IPS-NIHi11 (cell line): ENCODE measurements around the gene ATP11A.

Experiments
- DNase-seq: peaks from one replicate; pipeline ENCODE4 v3.0.0; 2012; ENCODE audit warnings: mixed read lengths, low spot score

Gene ATP11A

GRCh38 chr13:112689303-112690245, at the start of gene ATP11A:
ATP11A (plus strand) TSS chr13:112690038; CDS start chr13:112690417, 379 bp downstream.
- DNase-seq, result peak; percentile 98

DNA sequence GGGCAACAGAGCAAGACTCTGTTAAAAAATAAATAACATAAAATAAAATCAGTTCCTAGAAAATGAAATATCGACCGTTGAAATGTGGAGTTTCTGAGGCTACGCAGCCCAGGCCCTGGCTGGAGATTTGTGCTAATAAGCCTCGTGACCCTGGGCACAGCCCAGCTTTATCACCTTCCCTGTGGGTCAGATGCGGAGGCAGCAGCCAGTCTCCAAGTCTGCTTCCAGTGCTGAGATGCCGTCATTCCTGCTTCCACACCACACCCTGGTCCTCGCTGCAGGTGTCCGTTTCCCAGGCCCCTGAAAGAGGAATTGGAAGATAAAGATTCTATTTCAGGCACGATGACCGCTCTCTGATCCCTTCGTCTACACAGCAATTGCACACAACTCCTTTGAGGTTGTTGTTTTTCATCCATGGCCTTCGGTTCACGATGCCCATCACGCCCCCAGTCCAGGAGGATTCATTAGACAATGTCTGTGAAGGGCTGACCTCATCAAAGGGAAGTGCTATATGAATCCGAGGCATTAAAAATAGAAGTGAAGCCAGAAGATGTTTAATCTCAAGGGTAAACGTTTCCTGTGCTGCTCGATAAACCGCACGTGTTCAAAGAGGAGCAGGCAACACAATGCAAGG, 48.3 kb upstream of the ATP11A start:
- no peak for DNase-seq

DNA sequence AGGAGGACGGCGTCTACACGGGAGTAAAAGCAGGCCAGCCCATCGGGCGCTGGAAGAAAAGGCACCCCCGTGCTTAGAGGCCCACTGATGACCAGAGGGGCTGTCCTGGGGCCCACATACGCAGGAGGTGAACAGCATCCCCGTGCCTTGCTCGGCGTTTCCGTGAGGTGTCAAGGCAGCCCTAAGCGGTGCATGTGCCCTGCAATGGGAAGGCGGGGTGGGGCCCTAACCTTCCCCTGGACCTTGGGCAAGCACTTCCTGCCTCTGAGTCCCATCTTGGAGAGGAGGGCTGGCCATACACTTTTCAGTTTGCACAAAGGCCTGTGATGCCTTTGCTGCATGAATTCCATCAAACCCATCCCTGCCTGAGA, 47.8 kb upstream of the ATP11A start:
- no peak for DNase-seq

- no peak for DNase-seq
Measured at GRCh38 chr13:112643759-112644459, 45.9 kb upstream of the ATP11A start.

- DNase-seq, result no peak
Measured at GRCh38 chr13:112645327-112645914, 44.4 kb upstream of the ATP11A start.

DNA sequence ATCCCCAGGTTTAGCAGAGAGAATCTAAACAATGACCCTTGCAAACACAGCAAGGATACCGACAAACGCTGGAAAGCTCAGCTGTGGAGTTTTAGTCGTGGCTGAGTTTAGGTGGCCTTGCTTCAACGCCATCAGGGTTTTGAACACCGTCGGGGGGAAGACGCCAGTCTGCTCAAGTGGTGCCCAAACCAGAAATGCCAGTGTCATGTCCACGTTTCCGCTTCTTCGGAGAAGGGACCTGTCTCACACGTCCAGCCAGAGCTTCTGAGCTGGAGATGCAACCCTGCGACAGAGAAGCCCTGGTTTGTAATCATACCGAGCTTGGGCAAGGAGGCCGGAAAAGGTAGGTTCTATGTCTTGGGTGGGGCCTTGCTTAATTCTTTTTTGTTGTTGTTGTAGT, 42.6 kb upstream of the ATP11A start:
- no peak for DNase-seq

- no peak for DNase-seq
Measured at GRCh38 chr13:112648101-112648500, 41.7 kb upstream of the ATP11A start.

- DNase-seq, result no peak
Measured at GRCh38 chr13:112648966-112649690, 40.7 kb upstream of the ATP11A start.

GRCh38 chr13:112651311-112651710, 38.5 kb upstream of the ATP11A start:
- no peak for DNase-seq

DNA sequence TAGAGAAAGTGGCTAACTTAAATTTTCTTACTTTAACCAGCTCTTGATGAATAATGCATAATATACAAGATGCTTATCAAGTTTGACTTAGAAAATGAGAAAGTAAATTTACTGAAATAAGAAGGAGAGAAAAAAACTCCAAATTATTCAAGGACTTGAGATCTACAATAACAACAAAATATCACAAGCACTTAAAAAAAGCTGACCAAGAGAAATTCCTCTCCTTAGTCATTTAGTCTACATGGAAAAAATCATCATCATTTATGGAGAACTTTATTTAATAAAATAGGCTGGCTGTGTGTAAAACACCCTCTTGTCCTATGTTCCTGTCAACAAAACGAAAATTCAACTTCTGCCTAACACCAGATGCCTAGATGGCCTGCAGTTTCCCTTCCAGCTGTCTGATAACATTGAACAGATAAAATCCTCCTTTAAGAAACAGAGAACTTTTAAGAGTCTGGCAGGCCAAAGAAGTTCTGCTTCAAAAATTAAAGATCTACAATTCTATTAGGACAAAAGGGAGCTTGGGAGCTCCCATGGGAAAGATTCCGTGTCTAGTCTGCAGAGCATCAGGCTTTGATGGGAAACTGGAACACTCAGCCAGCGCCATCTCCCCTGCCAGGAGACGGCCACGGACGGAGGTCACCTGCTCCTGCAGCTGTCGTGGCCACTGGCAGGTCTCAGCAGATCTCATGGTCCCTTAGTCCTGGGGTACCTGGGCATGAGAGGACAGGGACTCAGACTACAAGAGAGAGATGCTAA, 37.9 kb upstream of the ATP11A start:
- no peak for DNase-seq

- DNase-seq, result no peak
Measured at GRCh38 chr13:112652512-112653070, 37.2 kb upstream of the ATP11A start.

- no peak for DNase-seq
Measured at GRCh38 chr13:112653071-112653470, 36.8 kb upstream of the ATP11A start.

- no peak for DNase-seq
Measured at GRCh38 chr13:112655913-112656312, 33.9 kb upstream of the ATP11A start.

- no peak for DNase-seq
Measured at GRCh38 chr13:112657850-112658445, 31.9 kb upstream of the ATP11A start.

DNA sequence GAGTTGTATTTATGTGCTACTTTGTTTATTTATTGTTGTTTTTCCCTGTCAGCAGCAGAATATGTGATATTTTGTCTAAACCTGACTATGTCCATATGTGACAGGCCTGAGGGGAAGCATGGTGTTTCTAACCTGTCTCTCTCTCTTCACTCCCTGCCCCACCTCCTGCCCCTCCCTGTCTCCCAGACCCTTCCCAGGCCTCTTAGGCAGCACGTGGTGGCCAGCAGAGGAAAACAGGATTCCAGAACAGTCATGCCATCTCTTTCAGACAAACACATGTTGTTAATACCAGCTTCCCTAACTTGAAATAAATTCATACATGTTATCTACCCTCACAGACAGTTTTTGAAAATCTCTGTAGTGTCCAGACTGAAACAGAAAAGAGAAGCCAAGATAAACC, 31.0 kb upstream of the ATP11A start:
- DNase-seq, result no peak

DNA sequence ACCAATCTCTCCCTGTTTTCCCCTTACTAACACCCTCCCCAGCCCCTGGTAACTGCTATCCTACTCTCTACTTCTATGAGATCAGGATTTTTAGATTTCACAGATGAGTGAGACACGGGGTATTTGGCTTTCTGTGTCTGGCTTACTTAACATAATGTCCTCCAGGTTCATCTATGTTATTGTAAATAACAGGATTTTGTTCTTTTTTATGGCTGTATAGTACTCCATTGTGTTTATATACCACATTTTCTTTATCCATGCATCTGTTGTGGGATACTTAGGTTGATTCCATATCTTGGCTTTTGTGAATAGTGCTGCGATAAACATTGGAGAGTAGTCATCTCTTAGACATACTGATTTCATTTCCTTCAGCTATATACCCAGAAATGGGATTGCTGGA, 28.5 kb upstream of the ATP11A start:
- DNase-seq, result no peak

GRCh38 chr13:112664501-112665203, 25.2 kb upstream of the ATP11A start:
- DNase-seq, result no peak

GRCh38 chr13:112668924-112669323, 20.9 kb upstream of the ATP11A start:
- DNase-seq, result no peak

- no peak for DNase-seq
Measured at GRCh38 chr13:112669881-112670499, 19.8 kb upstream of the ATP11A start.
